Right renal pelvis (tissue), 4 donors: ENCODE results near the gene PSG5. TPM values are rescaled to one million over a fixed set of nuclear protein-coding genes. Genes with fewer than 3 reads are reported as not detected.

Experiments used
- polyA plus RNA-seq, 4 donors: library from polyadenylated mRNA; unstranded; fragments of 120-200 nt; gene quantifications; one replicate each; pipeline ENCODE4 v1.2.1, GENCODE V29; 2013; ENCODE audit not compliant: insufficient read length in 4 of 4

The PSG5 gene
- polyA plus RNA-seq, 4 donors = 0.21 TPM; not detected in 3

Other genes starting within 250 kb of the PSG5 start
- gene PSG7, start 249.3 kb downstream of the PSG5 start, polyA plus RNA-seq = not detected
- gene PSG11, start 160.1 kb downstream of the PSG5 start, polyA plus RNA-seq = under 1 TPM in 1 of 4 donors, not detected in 3; 0.08 TPM
- gene PSG2, start 103.8 kb downstream of the PSG5 start, polyA plus RNA-seq = under 1 TPM in 2 of 4 donors, not detected in 2; 0.12 to 0.13 TPM
- gene PSG4, start 19.1 kb upstream of the PSG5 start, polyA plus RNA-seq = under 1 TPM in 2 of 4 donors, not detected in 2; 0.09 to 0.15 TPM
- not detected for gene PSG9, start 83.0 kb upstream of the PSG5 start, polyA plus RNA-seq
- gene CD177, start 167.2 kb upstream of the PSG5 start, polyA plus RNA-seq = under 1 TPM in 2 of 4 donors, not detected in 2; 0.35 to 0.39 TPM
- gene TEX101, start 228.4 kb upstream of the PSG5 start, polyA plus RNA-seq = under 1 TPM in 1 of 4 donors, not detected in 3; 0.06 TPM